Fibroblast of peridontal ligament (primary cell): ENCODE measurements around the gene MBP.
"Not testable (repeated sequence)": the region's sequence is repeated elsewhere in the genome, so short reads cannot be mapped to it uniquely, and the experiment has no call there.

ENCODE experiments used
- DNase-seq: peaks from one replicate; pipeline ENCODE4 v3.0.0-alpha.2; 2010; ENCODE audit errors: extremely low read depth

Gene MBP

DNA sequence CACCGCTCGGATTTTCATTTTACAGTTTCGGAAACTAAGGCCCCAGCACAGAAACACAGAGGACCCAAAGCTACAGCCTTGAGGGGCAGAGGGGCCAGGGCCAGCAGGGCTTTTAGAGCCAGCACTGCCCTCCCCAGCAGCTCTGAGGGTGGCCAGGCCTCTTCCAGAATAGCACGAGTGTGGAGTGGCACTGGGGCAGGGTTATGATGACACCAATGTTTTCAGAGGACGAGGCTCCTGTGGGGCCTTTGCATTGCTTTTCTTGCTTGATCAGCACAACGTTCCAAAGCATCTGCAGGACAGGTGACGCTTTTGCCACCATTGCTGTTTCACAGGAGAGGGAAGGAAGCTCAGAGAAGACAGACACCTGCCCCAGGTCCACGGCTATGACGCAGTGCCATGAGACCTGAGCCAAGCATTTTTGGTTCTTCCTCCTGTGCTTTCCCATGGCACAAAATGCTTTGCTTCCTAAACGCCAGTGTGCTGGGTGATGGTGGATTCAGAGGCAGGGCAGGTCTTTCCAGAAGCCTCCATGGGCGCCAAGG is 126.9 kb downstream of the MBP start:
- no peak for DNase-seq

DNA sequence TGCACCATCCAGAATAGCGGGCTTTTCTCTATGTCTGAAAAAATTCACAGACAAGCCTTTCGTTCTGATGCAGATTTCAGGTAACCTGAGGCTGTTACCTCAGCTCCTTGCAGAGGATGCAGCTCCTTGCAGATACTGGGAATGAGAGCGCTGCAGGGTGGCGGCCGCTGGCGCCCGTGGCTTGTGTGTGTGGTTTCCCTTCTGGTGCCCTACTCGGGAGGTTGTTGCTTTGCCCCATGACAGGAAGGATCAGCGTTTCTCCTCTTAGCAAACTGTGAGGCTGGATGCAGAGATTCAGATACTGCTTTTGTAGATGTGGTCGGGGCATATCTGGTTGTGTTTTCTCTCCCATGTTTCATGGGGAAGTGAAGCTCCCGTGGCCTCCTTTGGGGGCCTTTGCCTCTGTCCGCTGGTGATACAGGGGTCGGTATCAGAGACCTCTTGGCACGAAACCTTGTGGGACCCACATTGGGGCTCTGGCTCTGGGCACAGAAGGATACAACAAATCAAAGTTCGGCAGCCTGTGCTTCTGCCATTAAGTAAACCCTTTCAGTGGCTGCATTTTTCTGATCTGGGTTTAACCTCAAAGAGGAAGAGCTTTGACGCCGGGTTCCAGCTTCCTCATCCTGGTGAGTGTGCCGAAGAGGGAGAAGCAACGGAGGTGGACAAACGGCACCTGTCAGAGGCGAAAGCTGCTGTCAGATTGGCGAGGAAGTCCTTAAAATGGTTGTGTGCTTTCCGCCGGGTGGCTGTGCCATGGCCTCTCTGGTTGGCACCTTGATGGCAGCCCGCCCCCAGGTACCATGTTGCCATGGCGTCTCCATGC is 127.8 kb downstream of the MBP start:
- no peak for DNase-seq

GRCh38 chr18:77003316-77003715 is 129.3 kb downstream of the MBP start:
- no peak for DNase-seq

GRCh38 chr18:77002496-77002895 is 130.1 kb downstream of the MBP start:
- no peak for DNase-seq

DNA sequence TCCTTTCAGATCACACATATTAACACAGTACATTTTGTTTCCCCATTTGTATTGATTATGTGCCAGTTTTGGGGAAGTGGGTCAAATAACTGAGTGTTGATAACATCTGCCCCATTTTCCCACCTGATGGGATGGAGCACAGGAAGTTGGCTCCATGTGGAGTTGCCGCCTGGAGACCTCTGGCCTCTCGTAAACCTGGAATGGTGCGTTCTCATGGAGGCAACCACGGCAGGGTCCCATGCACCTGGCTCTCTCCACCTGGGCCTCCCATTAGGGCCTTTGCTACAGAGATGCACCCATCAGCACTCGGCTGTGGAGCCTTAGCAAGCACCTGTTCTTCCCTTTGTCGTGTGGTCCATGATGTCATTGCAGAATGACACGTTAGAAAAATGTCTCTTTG is 130.6 kb downstream of the MBP start:
- no peak for DNase-seq

DNA sequence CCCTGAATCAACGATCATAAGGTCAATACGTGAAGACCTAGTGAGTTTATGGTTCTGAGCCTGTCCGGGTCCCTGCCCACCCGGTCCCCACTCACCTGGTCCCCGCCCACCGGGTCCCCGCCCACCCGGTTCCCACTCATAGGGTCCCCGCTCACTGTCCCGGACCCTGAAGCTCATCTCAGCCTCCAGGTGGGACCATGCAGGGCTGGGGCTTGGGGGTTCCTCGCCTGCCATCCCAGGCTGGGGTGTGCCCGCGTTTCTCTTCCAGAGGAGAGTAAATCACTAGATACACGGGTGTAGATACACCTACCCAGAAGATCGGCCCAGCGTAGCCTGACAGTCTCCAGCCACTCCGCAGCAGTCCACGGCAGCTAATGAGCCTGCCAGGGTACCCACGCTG is 131.5 kb downstream of the MBP start:
- DNase-seq, result no peak

DNA sequence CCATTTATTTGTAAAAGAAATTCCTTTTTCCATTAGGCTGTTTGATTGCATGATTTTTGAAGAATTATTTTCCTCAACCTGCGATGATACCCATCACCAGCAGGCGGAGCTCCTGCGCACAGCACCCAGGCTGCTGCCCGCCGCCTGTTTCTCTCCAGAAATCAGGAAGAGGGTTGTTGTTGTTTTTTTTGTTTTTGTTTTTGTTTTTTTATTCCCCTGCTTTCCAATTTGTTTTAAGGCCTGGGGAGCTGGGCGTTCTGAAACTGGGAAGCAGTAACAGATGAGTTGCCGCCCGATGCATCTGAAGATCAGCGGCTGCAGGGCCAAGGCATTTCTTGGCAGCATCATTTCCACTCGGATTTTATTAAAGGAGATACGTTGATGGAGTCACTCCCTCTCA is 132.1 kb downstream of the MBP start:
- DNase-seq, result peak; percentile 54

- DNase-seq, result no peak
Observed at GRCh38 chr18:76999077-76999476, 133.5 kb downstream of the MBP start.

- no peak for DNase-seq
Observed at GRCh38 chr18:76997951-76998808, 134.4 kb downstream of the MBP start.

DNA sequence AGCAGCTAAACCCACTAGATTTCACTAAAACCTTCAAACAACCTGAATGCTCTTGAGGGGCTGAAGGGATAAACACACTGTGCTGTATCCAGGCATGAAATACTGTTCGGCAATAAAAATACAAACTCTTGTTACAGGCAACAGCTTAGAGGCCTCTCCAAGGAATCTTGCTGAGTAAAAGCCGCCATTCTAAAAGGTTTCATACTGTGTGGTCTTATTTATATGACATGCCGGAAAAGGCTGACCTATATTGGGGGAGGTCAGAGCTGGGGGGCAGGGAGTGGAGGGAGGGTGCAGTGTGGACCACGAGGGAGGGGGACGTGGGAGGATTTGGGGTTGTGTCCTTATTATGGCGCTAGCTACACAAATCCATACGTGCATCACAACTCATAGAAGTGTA is 136.2 kb downstream of the MBP start:
- DNase-seq, result no peak

GRCh38 chr18:76995896-76996295 is 136.7 kb downstream of the MBP start:
- DNase-seq, result peak; percentile 61

DNA sequence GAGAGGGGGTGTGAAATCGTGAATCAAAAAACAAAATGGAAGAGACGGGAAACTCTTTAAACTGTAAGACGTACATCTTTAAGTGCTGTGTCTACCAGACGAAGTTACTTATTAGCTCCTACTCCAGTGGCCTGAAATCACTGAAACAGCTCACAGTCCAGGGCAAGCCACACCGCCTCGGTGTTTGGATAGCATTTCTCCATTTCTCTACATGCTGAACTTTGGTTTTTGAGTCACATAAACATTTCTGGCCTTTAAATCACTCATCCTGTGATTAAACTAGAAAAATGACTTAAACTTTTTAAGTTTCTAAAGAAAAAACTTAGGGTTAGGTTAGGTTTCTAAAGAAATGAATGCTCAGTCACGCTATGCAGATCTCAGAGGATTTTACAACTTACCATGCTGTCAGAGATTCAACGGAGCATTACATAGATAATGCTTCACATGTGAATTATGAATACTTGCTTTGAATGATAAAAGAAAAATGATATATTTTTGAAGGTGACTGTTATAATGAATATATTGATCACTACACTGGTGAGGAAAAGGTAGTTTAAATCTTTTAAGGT is 138.4 kb downstream of the MBP start:
- DNase-seq, result peak; percentile 85

DNA sequence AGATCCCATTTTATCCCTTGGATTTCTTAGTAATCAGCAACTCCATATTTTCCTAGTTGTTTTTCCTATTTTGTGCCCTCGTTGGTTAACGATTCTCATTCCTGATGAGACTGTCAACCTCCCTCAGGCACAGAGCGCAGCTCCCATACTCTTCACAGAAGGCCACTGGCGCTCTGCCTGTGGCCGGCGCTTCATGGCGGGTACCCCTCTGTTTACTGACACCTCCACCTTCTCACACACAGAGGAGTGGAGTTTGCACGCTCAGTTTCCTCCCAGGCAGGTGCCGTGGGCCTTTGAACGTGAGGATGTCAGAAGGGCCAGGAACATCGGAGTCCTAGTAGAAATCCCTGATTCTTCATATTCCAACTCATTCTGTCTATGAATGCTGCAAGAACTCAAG is 139.0 kb downstream of the MBP start:
- DNase-seq, result no peak

DNA sequence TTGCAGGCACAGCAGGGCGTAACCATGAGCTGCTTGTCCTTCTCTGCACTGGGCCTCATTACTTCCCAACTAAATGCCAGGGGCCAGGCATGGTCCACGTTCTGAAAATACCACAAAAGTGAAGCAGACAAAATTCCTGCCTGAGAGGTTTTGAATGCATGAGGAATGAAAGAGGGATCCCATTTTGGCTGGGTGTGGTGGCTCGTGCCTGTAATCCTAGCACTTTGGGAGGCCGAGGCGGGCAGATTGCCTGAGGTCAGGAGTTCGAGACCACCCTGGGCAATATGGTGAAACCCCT is 139.5 kb downstream of the MBP start:
- DNase-seq, result no peak

GRCh38 chr18:76992226-76993084 is 140.1 kb downstream of the MBP start:
- DNase-seq, result no peak

DNA sequence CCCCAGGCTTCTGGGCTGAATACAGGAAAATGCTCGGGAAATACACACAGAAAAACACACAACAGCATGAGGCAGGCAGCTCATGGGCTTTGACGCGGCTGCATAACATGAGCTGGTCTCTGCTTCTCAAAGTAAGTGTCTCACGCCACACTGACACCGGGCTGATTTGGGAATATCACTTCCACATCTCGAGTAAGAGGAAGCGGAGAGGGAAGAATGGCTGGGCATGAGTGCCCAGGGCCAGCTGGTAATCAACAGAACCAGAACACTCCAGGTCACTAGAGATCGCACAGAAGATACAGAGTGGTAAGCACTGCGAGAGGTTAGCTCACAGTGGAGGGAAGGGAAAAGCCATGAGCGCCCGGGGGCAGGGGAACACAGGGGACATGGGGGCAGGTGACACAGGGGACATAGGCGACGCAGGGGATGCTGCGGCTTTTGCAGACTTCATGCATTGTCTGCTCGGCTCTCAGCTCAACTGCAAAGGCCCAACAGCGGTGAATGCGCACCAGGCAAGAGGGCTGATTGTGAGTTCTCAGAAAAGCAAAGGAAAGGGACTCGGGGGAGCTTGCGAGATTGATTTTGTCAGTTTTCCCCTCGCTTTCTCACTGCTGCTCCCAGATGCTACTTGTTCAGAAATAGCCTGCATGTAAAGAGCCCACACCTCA is 141.4 kb downstream of the MBP start:
- no peak for DNase-seq

DNA sequence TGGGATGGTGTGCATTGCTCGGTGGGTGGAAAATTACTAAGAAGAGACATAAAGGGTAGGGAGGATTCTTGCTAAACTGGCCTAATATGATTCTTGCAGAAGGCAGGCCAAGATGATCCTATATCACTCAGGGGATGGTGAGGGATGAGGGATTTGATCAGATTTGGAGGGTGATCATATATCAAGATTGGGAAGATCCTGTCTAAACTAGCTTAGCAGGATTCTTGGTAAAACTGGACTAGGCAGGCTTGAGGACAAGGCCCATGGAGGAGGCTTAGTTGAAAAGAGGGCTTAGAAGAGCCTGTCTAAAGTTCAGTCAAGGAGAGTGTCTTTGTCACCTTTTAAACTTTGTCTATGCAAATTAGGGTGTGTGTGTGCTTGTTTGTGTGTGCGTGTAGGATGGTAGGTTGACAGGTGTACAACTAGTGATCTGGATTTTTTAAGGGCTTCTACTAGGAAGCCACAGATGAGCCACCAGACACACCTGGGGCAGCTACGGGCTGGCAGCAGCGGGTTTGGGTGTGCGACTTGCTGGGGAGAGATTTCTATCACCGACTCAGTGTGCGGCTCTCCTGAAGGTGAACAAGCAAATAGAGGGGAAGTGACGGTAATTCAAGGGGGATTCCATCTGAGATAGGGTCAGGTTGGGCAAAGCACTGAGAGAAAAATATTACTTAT is 142.1 kb downstream of the MBP start:
- DNase-seq, result not testable (repeated sequence)

GRCh38 chr18:76989647-76990190 is 142.9 kb downstream of the MBP start:
- no peak for DNase-seq

DNA sequence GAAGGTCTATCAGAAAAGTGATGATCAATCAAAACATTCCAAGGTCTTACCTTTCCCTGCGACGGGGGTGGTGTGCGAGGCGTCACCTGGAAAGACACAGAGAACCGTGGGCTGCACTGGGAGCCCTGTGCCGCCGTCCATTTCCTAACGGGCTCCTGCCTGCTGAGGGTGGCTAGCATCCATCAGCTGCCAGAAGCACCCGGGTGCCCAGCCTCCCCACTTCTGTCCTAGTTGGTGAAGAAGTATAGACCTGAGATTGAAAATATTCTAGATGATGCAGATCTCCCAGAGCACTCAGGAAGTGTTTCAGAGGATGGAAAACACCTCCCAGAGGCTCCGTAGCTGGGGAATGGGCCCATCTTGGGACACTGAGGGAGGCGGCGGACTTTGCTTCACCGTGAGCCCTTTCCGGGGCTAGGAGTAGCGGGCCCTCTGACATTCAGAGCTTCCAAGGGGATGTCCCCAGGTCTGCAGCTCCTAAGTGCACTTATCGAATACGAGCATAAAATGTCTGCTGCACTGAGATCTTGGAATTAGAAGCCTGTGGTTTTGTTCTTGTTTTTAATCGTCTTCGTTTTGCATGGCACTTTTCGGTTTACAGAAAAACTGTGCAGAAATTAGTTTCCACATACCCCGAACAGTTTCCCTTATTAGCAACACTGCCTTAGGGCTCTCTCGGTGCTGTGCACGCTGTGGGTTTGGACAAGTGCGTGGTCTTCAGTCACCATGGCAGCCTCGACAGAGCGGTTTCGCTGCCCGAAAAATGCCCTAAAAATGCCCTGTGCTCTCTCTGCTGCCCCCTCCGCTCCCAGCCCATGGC is 143.5 kb downstream of the MBP start:
- no peak for DNase-seq
